Caco-2 (cell line): ENCODE data around the gene AP4B1. TPM values are rescaled to one million over a fixed set of nuclear protein-coding genes. Genes with fewer than 3 reads are reported as not detected.

Experiments
- BruUV-seq: library from RNA; stranded (reverse); fragments of 400-500 nt; replicated peaks from 2 replicates; lab custom pipeline; 2021; lab: Mats Ljungman, UMichigan
- CTCF ChIA-PET: fragments of 300-600 bp; sonication (Branson Sonifier 250); formaldehyde crosslinking; loops from one replicate; lab custom pipeline; 2022; ENCODE audit warnings: antibody characterized with exemption; lab: Charles Lee
- POLR2A ChIA-PET: fragments of 300-600 bp; sonication (Branson Sonifier 250); formaldehyde crosslinking; loops from one replicate; lab custom pipeline; 2022; ENCODE audit warnings: antibody characterized with exemption; lab: Charles Lee
- DNase-seq, 2 experiments: peaks; one replicate each; pipeline versions ENCODE4 v3.0.0 to v3.0.0-alpha.2; 2020 to 2022
- H3K27me3 ChIP-seq: replicated peaks from 2 replicates; pipeline ENCODE4 v1.6.0; 2011; ENCODE audit warnings: low read length; ENCODE audit not compliant: control insufficient read depth, insufficient read depth
- H3K36me3 ChIP-seq: 2 replicates; pipeline ENCODE4 v1.5.1; 2011; ENCODE audit warnings: low read length; ENCODE audit not compliant: control insufficient read depth, insufficient read depth
- H3K4me1 ChIP-seq: fragments of 250-450 bp; sonication (Bioruptor Pico); 2 replicates; pipeline ENCODE4 v1.5.1; 2020; ENCODE audit warnings: mild to moderate bottlenecking
- H3K4me3 ChIP-seq: 2 replicates; pipeline ENCODE4 v1.5.1; 2011; ENCODE audit warnings: low read depth, mild to moderate bottlenecking, control low read depth, low read length
- H3K9me3 ChIP-seq: fragments of 250-450 bp; sonication (Bioruptor Pico); 2 replicates; pipeline ENCODE4 v1.5.1; 2020; ENCODE audit warnings: mild to moderate bottlenecking, moderate library complexity
- H3K27ac Mint-ChIP-seq: one replicate; pipeline ENCODE4 v1.8.0; 2022; ENCODE audit warnings: mixed read lengths; ENCODE audit not compliant: unreplicated experiment
- H3K27me3 Mint-ChIP-seq: one replicate; pipeline ENCODE4 v1.8.0; 2022; ENCODE audit warnings: mixed read lengths; ENCODE audit not compliant: insufficient read depth, unreplicated experiment
- H3K36me3 Mint-ChIP-seq: one replicate; pipeline ENCODE4 v1.8.0; 2022; ENCODE audit warnings: mild to moderate bottlenecking, mixed read lengths; ENCODE audit not compliant: insufficient read depth, unreplicated experiment
- H3K4me1 Mint-ChIP-seq: one replicate; pipeline ENCODE4 v1.8.0; 2022; ENCODE audit warnings: low read depth, mixed read lengths; ENCODE audit not compliant: unreplicated experiment
- H3K4me3 Mint-ChIP-seq: one replicate; pipeline ENCODE4 v1.8.0; 2022; ENCODE audit warnings: mild to moderate bottlenecking, moderate library complexity, mixed read lengths; ENCODE audit not compliant: unreplicated experiment
- H3K9me3 Mint-ChIP-seq: one replicate; pipeline ENCODE4 v1.8.0; 2022; ENCODE audit warnings: mixed read lengths; ENCODE audit not compliant: unreplicated experiment
- intact Hi-C: fragments of 100-400 bp; cut with micrococcal nuclease; formaldehyde crosslinking; loops from one replicate; pipeline ENCODE4 v1.10.0; 2022; ENCODE audit not compliant: unreplicated experiment
- total RNA-seq: library from RNA; stranded (reverse); gene quantifications from 2 replicates; pipeline ENCODE4 v1.2.3, GENCODE V29; 2022
- TF ChIP-seq, protein P1 (sequence below), 2 experiments: fragments of 200-600 bp in 1 of 2; IDR thresholded peaks; 1 replicate in 1 of 2; 2 replicates in 1 of 2; pipeline versions ENCODE4 v1.5.1 to v1.8.0; 2011 to 2022; ENCODE audit warnings: antibody characterized with exemption in 1 of 2, control low read depth in 1 of 2, inconsistent platforms in 1 of 2, low read depth in 1 of 2, low read length in 1 of 2, mild to moderate bottlenecking in 1 of 2, moderate library complexity in 1 of 2; ENCODE audit not compliant: insufficient read depth in 1 of 2, severe bottlenecking in 1 of 2, unreplicated experiment in 1 of 2

AP4B1 gene
- total RNA-seq, 1 experiment from 2014 or later: 10.0 TPM

DNA sequence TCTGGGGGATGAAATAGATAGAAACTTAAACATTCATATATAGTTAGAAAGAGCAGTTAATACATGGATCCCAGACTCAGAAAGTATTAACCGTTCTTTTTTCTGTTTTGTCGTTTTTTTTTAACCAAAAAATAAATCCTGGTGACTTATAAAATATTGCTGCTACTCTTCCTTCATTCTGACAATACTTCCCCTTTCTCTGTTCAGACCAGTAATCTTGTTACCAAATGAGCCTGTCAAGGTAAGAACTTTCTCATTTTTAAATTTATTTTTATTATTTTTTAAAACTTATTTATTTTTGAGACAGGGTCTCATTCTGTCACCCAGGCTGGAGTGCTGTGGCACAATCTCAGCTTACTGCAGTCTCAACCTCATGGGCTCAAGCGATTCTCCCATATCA, 46.8 kb downstream of the AP4B1 start:
- no peak overlapping the region for H3K4me3 ChIP-seq
- H3K36me3 ChIP-seq: no peaks in the 10 kb centered on the region
- ChIA-PET CTCF (no interaction called here), POLR2A (no interaction called here)
- no peak overlapping the region for H3K4me3 Mint-ChIP-seq
- H3K9me3 Mint-ChIP-seq: no peaks in the 10 kb centered on the region
- no peaks in the 10 kb centered on the region for H3K4me1 ChIP-seq
- TF ChIP-seq, protein P1, sequence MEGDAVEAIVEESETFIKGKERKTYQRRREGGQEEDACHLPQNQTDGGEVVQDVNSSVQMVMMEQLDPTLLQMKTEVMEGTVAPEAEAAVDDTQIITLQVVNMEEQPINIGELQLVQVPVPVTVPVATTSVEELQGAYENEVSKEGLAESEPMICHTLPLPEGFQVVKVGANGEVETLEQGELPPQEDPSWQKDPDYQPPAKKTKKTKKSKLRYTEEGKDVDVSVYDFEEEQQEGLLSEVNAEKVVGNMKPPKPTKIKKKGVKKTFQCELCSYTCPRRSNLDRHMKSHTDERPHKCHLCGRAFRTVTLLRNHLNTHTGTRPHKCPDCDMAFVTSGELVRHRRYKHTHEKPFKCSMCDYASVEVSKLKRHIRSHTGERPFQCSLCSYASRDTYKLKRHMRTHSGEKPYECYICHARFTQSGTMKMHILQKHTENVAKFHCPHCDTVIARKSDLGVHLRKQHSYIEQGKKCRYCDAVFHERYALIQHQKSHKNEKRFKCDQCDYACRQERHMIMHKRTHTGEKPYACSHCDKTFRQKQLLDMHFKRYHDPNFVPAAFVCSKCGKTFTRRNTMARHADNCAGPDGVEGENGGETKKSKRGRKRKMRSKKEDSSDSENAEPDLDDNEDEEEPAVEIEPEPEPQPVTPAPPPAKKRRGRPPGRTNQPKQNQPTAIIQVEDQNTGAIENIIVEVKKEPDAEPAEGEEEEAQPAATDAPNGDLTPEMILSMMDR (IDR thresholded peaks at IDR 0.05; ENCODE audit: insufficient read depth in 1 of 2, low read depth in 1 of 2, low read length in 1 of 2, severe bottlenecking in 1 of 2, unreplicated experiment in 1 of 2): no peak
- no peak overlapping the region for H3K27ac Mint-ChIP-seq
- no peaks in the 10 kb centered on the region for H3K36me3 Mint-ChIP-seq
- H3K27me3 ChIP-seq: no peaks in the 10 kb centered on the region
- no TSS peak for BruUV-seq
- no peaks in the 10 kb centered on the region for H3K9me3 ChIP-seq
- H3K4me1 Mint-ChIP-seq: no peaks in the 10 kb centered on the region
- no peak for DNase-seq
- intact Hi-C loops: loop anchor here (5.0 kb wide), 1 partner anchor 635 kb away; no protein-coding TSS in a partner anchor
- H3K27me3 Mint-ChIP-seq: no peaks in the 10 kb centered on the region

DNA sequence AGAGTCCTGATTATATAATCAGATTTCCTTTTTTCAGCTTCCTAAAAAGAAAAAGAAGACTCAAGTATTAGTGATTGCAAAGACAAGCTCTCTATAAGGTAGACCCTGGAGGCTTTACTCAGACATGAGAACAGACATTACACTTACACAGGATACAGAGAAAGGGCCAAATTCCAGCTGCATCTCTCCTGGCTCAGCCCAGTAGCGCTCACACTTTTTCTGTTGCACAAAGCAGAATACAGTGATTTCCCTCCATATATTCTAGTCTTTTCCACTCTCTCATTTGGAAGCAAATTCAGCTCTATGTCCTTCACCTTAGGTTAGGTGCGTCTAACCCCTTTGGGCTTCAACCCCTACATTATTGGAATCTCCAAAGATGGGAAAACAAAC, 48.2 kb downstream of the AP4B1 start:
- TF ChIP-seq, protein P1 (IDR thresholded peaks at IDR 0.05; ENCODE audit: insufficient read depth in 1 of 2, low read depth in 1 of 2, low read length in 1 of 2, severe bottlenecking in 1 of 2, unreplicated experiment in 1 of 2): no peak
- H3K36me3 Mint-ChIP-seq: no peaks in the 10 kb centered on the region
- no peak overlapping the region for H3K4me3 ChIP-seq
- H3K4me1 Mint-ChIP-seq: no peaks in the 10 kb centered on the region
- CTCF ChIA-PET: no interaction called here
- H3K36me3 ChIP-seq: no peaks in the 10 kb centered on the region
- intact Hi-C loops: loop anchor here (5.0 kb wide), 1 partner anchor 636 kb away; no protein-coding TSS in a partner anchor
- DNase-seq: no peak
- no peaks in the 10 kb centered on the region for H3K4me1 ChIP-seq
- H3K4me3 Mint-ChIP-seq: no peak overlapping the region
- H3K9me3 ChIP-seq: no peaks in the 10 kb centered on the region
- no peak overlapping the region for H3K27ac Mint-ChIP-seq
- no TSS peak for BruUV-seq
- POLR2A ChIA-PET: no interaction called here
- H3K9me3 Mint-ChIP-seq: no peaks in the 10 kb centered on the region
- H3K27me3 ChIP-seq: no peaks in the 10 kb centered on the region
- no peaks in the 10 kb centered on the region for H3K27me3 Mint-ChIP-seq

DNA sequence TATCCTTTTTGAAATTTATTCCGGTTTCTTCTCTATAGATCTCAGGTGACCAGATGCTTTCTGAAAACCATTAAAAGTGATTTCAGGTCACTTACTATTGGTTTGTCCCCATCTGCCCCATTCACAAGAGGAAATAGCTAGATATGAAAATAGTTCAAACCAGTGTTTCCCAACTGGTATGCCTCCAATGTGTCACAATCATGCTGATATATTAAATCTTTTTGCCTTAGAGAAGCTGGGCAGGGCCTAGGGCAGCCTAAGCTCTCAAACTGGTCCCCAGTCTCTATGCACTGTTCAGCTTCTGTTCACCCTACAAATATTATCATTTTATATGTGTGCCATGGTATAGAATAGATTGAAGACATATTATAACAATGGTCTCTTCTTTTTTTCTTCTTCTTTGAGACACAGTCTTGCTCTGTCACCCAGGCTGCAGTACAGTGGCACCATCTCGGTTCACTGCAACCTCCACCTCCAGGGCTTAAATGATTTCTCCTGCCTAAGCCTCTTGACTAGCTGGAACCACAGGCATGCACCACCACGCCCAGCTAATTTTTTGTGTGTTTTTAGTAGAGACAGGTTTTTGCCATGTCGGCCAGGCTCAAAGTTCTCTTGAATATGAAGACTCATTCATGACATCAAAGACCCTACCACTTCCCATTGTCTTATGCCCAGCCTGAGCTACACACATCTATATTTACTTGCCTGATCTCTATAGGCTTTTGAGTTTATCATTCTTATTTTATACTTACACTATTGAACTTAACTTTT, 48.8 kb downstream of the AP4B1 start:
- Mint-ChIP-seq H3K9me3 (no peaks in the 10 kb centered on the region), H3K27me3 (no peaks in the 10 kb centered on the region), H3K27ac (no peak overlapping the region), H3K36me3 (no peaks in the 10 kb centered on the region), H3K4me1 (no peaks in the 10 kb centered on the region), H3K4me3 (no peak overlapping the region)
- H3K4me1 ChIP-seq: no peaks in the 10 kb centered on the region
- ChIA-PET POLR2A (no interaction called here), CTCF (no interaction called here)
- no peaks in the 10 kb centered on the region for H3K36me3 ChIP-seq
- H3K9me3 ChIP-seq: no peaks in the 10 kb centered on the region
- BruUV-seq: no TSS peak
- TF ChIP-seq, protein P1 (IDR thresholded peaks at IDR 0.05; ENCODE audit: insufficient read depth in 1 of 2, low read depth in 1 of 2, low read length in 1 of 2, severe bottlenecking in 1 of 2, unreplicated experiment in 1 of 2): no peak
- no peak for DNase-seq
- no peak overlapping the region for H3K4me3 ChIP-seq
- intact Hi-C loops: loop anchor here (5.0 kb wide), 1 partner anchor 636 kb away; no protein-coding TSS in a partner anchor
- H3K27me3 ChIP-seq: no peaks in the 10 kb centered on the region
